Colonic mucosa (tissue), 4 donors: ENCODE measurements around the gene MUS81. TPM values are rescaled to one million over a fixed set of nuclear protein-coding genes. Genes with fewer than 3 reads are reported as not detected.

Experiments used
- DNase-seq: peaks from one replicate; pipeline ENCODE4 v3.0.0-alpha.2; 2020
- H3K27ac ChIP-seq: fragments of 200-600 bp; one replicate; pipeline ENCODE4 v1.8.0; 2021
- H3K27me3 ChIP-seq: fragments of 200-600 bp; one replicate; pipeline ENCODE4 v1.8.0; 2021
- H3K36me3 ChIP-seq: fragments of 200-600 bp; one replicate; pipeline ENCODE4 v1.8.0; 2021
- H3K4me1 ChIP-seq: fragments of 200-600 bp; one replicate; pipeline ENCODE4 v1.8.0; 2021; ENCODE audit warnings: mild to moderate bottlenecking
- H3K4me3 ChIP-seq: fragments of 200-600 bp; one replicate; pipeline ENCODE4 v1.8.0; 2021
- H3K9ac ChIP-seq, 2 donors: one replicate each; pipeline ENCODE4 v1.7.0; 2013; ENCODE audit warnings: control low read depth in 2 of 2, low read depth in 2 of 2, low read length in 2 of 2
- H3K9me3 ChIP-seq: fragments of 200-600 bp; one replicate; pipeline ENCODE4 v1.8.0; 2021
- CTCF ChIP-seq: fragments of 200-600 bp; IDR thresholded peaks from one replicate; pipeline ENCODE4 v1.8.0; 2022; ENCODE audit warnings: antibody characterized with exemption, mild to moderate bottlenecking
- intact Hi-C: fragments of 100-400 bp; cut with DNase I; formaldehyde crosslinking; loops from one replicate; pipeline ENCODE4 v1.14.1; 2022
- total RNA-seq, 2 donors: library from RNA; stranded (reverse); fragmentation: NEBNext Ultra II Directional in 1 of 2; extraction: Animal tissue kit (Norgen Biotek cat#: 25700) in 1 of 2; gene quantifications; one replicate each; pipeline ENCODE4 v1.2.1, GENCODE V29; 2021
- donor health status: healthy.
- donor health status: DM: no; HTN: no; CAD: no.
- donor health status: DM: no; HTN: no; CAD: no.

The MUS81 gene
- total RNA-seq, 2 donors from 2014 or later: 47.2 to 62.5 TPM

DNA sequence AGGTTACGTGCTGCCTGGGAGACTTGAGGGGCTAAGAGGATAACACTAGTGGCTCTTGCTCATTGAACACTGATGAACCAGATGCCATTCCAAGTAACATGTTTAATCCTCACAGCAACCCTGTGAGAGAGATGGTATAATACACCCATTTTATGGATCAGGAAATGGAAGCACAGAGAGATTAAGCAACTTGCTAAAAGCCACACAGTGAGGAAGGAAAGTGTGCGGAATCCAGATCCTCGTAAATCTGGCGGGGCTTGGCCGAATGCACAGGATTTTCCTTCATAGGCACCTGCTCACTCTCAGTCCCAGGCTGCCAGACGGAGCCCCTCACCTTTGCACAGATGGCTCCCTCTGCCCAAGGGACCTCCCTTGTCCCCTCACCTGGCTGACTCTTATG is 47.6 kb downstream of the MUS81 start:
- peaks cover 7% of the 10 kb centered on the region for H3K4me1 ChIP-seq
- no peak overlapping the region for H3K4me3 ChIP-seq
- H3K36me3 ChIP-seq: no peaks in the 10 kb centered on the region
- no peak overlapping the region for H3K27ac ChIP-seq
- H3K9ac ChIP-seq: no peak overlapping the region
- no peak for DNase-seq
- H3K9me3 ChIP-seq: no peaks in the 10 kb centered on the region
- no peak for TF ChIP-seq CTCF
- H3K27me3 ChIP-seq: no peaks in the 10 kb centered on the region
- intact Hi-C loops: no loop called here

DNA sequence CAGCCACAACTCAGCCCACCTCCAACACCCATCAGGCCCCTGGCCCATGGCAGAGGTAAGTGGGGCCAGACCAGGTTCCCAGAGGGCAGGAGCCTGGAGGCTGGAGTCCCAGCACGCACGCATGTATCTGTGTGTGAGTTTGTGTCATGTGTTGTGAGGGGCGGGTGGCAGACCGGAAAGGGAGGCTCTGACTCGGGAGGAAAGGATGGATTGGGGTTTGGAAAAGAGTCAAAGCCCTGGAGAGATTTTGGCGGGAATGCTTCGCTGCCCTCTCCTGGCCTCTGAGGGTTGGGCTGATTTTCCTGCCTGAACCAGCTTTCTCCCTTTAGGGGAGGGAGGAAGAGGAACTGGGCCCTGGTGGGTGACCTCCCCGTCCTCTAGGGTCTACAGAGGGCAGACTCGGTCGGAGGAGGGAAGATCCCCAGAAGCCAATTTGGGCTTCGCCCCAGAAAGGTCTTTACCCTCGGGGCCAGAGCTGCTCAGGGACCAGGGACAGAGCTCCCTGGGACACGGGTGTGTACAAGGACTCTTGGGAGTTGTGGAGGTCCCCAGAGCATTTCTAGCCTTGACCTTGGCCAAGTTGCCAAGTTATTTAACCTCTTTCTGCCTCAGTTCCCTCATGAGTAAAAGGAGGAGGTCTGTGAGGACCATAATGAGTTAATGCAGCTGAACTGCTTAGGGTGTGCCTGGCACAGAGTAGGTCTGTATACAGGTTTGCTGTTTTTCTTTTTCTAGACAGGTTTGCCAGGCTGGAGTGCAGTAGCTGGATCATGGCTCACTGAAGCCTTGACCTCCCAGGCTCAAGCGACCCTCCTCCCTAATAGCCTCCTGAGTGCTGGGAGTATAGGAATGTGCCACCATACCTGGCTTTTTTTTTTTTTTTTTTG is 51.7 kb downstream of the MUS81 start:
- H3K9me3 ChIP-seq: no peaks in the 10 kb centered on the region
- intact Hi-C loops: no loop called here
- H3K4me3 ChIP-seq: no peak overlapping the region
- no peak overlapping the region for H3K27ac ChIP-seq
- no peak for TF ChIP-seq CTCF
- peak; percentile 58 for DNase-seq
- no peak overlapping the region for H3K9ac ChIP-seq
- H3K36me3 ChIP-seq: no peaks in the 10 kb centered on the region
- H3K27me3 ChIP-seq: no peaks in the 10 kb centered on the region
- peaks cover 13% of the 10 kb centered on the region for H3K4me1 ChIP-seq

GRCh38 chr11:65912845-65913244 is 52.6 kb downstream of the MUS81 start:
- no peak for TF ChIP-seq CTCF
- Histone ChIP-seq H3K4me3 (no peak overlapping the region), H3K27ac (no peak overlapping the region), H3K9ac (no peak overlapping the region), H3K9me3 (no peaks in the 10 kb centered on the region), H3K36me3 (no peaks in the 10 kb centered on the region), H3K27me3 (no peaks in the 10 kb centered on the region), H3K4me1 (peaks cover 20% of the 10 kb centered on the region)
- no peak for DNase-seq
- intact Hi-C loops: no loop called here

DNA sequence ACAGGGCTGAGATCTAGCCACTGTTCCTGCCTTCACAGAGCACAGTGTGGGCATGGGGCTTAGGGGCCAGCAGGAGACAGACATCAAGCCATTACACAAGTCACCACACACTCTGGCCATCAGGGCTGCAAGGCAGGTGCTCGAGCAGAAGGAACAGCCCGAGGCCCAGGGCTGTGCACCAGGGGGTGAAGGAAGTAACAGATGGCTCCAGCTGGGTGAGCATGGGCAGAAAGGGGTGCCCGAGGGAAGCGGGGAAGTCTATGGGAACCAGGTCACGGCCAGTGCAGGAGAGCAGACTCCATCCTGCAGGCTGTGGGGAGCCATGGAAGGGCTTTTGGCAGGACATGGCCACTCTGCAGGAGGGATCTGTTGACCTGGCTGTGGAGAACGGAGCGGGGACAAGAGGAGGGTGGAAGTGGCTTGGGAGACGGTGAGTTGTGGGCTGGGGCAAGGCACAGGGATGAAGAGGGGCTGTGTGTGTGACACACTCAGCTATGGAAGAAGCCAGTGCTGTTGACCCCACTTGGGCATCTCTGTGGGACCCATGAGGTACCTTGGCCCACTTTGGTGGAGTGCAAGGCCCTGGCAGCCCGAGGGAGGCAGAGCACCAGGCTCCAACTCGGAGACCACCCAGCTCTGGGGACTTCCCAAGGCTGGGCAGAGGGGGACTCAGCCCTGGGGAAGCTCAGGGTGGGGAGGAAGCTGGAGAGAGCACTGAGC is 55.0 kb downstream of the MUS81 start:
- no peaks in the 10 kb centered on the region for H3K27me3 ChIP-seq
- H3K9me3 ChIP-seq: no peaks in the 10 kb centered on the region
- intact Hi-C loops: no loop called here
- H3K9ac ChIP-seq: peak overlapping the region in 1 of 2 donors; percentile 26
- peak overlapping the region; percentile 54 for H3K27ac ChIP-seq
- no peak overlapping the region for H3K4me3 ChIP-seq
- no peak for TF ChIP-seq CTCF
- no peak for DNase-seq
- no peaks in the 10 kb centered on the region for H3K36me3 ChIP-seq
- peaks cover 26% of the 10 kb centered on the region for H3K4me1 ChIP-seq

GRCh38 chr11:65915821-65916251 is 55.6 kb downstream of the MUS81 start:
- TF ChIP-seq CTCF: no peak
- Histone ChIP-seq H3K9ac (peak overlapping the region in 1 of 2 donors; percentile 26), H3K9me3 (no peaks in the 10 kb centered on the region), H3K27ac (peak overlapping the region; percentile 54), H3K4me3 (no peak overlapping the region), H3K36me3 (no peaks in the 10 kb centered on the region), H3K4me1 (peaks cover 32% of the 10 kb centered on the region), H3K27me3 (no peaks in the 10 kb centered on the region)
- intact Hi-C loops: no loop called here
- peak; percentile 60 for DNase-seq

Other genes with a start within 250 kb of the MUS81 start
- gene MAP3K11, start 246.2 kb upstream of the MUS81 start, total RNA-seq: 100 to 1,000 TPM in 1 of 2 donors, 10 to 100 TPM in 1; 92.7 to 102 TPM
- gene PCNX3, start 244.7 kb upstream of the MUS81 start, total RNA-seq: 10 to 100 TPM; 41.5 to 72.4 TPM
- gene SIPA1, start 222.3 kb upstream of the MUS81 start, total RNA-seq: 10 to 100 TPM; 21.0 to 33.0 TPM
- 10 to 100 TPM; 58.7 to 68.3 TPM for gene RELA, start 197.5 kb upstream of the MUS81 start, total RNA-seq
- gene KAT5, start 148.2 kb upstream of the MUS81 start, total RNA-seq: 10 to 100 TPM; 65.3 to 83.4 TPM
- gene RNASEH2C, start 139.6 kb upstream of the MUS81 start, total RNA-seq: 10 to 100 TPM; 26.1 to 58.1 TPM
- 10 to 100 TPM; 17.6 to 20.1 TPM for gene AP5B1, start 79.5 kb upstream of the MUS81 start, total RNA-seq
- gene OVOL1, start 73.4 kb upstream of the MUS81 start, total RNA-seq: 10 to 100 TPM; 29.0 to 32.9 TPM
- gene SNX32, start 26.5 kb upstream of the MUS81 start, total RNA-seq: 1 to 10 TPM; 1.6 to 1.9 TPM
- 1,000 to 10,000 TPM; 1,832 to 1,932 TPM for gene CFL1, start 2.3 kb upstream of the MUS81 start, total RNA-seq
- gene EFEMP2, start 12.4 kb downstream of the MUS81 start, total RNA-seq: 10 to 100 TPM in 1 of 2 donors, 1 to 10 TPM in 1; 9.6 to 22.5 TPM
- 1 to 10 TPM; 1.2 TPM for gene CTSW, start 19.4 kb downstream of the MUS81 start, total RNA-seq
- gene FIBP, start 28.0 kb downstream of the MUS81 start, total RNA-seq: 10 to 100 TPM; 41.9 to 53.5 TPM
- gene CCDC85B, start 30.2 kb downstream of the MUS81 start, total RNA-seq: 10 to 100 TPM; 11.2 to 16.3 TPM
- gene FOSL1, start 40.0 kb downstream of the MUS81 start, total RNA-seq: 1 to 10 TPM in 1 of 2 donors, under 1 TPM in 1; 0.84 to 4.2 TPM
- 10 to 100 TPM; 26.6 to 29.0 TPM for gene C11orf68, start 58.6 kb downstream of the MUS81 start, total RNA-seq
- gene DRAP1, start 59.0 kb downstream of the MUS81 start, total RNA-seq: 10 to 100 TPM; 53.4 to 91.5 TPM
- gene TSGA10IP, start 85.0 kb downstream of the MUS81 start, total RNA-seq: not detected
- 10 to 100 TPM; 40.0 to 50.9 TPM for gene SART1, start 101.3 kb downstream of the MUS81 start, total RNA-seq
- gene EIF1AD, start 141.7 kb downstream of the MUS81 start, total RNA-seq: 10 to 100 TPM; 27.8 to 32.8 TPM
- 100 to 1,000 TPM; 128 to 231 TPM for gene BANF1, start 142.1 kb downstream of the MUS81 start, total RNA-seq
- not detected for gene CST6, start 151.6 kb downstream of the MUS81 start, total RNA-seq
- gene CATSPER1, start 166.0 kb downstream of the MUS81 start, total RNA-seq: under 1 TPM in 1 of 2 donors, not detected in 1; 0.35 TPM
- not detected for gene GAL3ST3, start 188.7 kb downstream of the MUS81 start, total RNA-seq
- 100 to 1,000 TPM; 139 to 196 TPM for gene SF3B2, start 191.9 kb downstream of the MUS81 start, total RNA-seq
- gene PACS1, start 209.8 kb downstream of the MUS81 start, total RNA-seq: 10 to 100 TPM; 10.1 to 20.9 TPM